ENCODE measurements around the gene TNFRSF19. TPM values are rescaled to one million over a fixed set of nuclear protein-coding genes. Genes with fewer than 3 reads are reported as not detected.

The TNFRSF19 gene
- total and polyA plus RNA-seq, 2 of the 13 experiments (the other 11 are each of a cell fraction or from before 2014, with no cell fraction given): 75.3 to 77.7 TPM

DNA sequence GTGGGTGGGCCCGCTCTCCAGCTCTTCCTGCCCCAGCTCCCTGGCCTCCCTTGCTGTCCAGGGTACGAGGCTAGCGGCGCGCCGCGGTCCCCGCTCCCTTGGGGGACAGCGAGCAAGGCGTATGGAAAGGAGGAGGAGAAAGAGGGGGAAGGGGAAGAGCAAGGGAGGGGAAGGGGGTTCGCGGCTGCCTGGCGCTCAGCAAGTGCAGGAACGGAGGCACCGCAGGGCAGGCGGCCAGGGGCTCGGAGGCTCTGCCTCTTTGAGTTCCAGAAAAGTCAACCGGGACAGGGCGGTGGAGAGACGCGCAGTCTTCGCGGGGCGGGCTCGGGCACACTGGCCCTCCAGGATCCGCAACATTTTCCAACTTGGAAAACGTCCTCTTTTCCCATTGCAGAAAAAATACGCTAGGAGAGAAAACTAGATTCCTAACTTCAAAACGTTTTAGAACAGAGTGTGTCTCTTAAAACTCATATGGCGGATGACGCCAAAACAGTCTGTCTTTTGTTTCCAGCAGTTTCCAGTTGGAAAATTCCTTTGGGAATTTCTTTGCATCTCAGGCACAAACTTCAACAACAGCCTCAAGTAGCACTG lies 23.1 kb upstream of the TNFRSF19 start:
- Histone ChIP-seq H4K20me1 (ENCODE audit: insufficient read depth, low read length) (no peaks in the 10 kb centered on the region), H3K9me3 (ENCODE audit: low read length) (no peaks in the 10 kb centered on the region), H3K4me2 (ENCODE audit: low read depth, low read length) (no peak overlapping the region), H3K27me3 (ENCODE audit: control insufficient read depth in 1 of 2, insufficient read depth in 2 of 2, low read length in 2 of 2) (no peaks in the 10 kb centered on the region; a peak in 1 of 5 replicates), H3K27ac (ENCODE audit: extremely low read length, insufficient read depth, low read length) (no peak overlapping the region), H3K9ac (ENCODE audit: insufficient read depth, low read depth, low read length) (no peak overlapping the region), H2AFZ (ENCODE audit: low read length) (no peak overlapping the region), H3K4me3 (replicated peaks in 1 of 3; ENCODE audit: insufficient read depth in 1 of 3, low read depth in 2 of 3, low read length in 3 of 3) (no peak overlapping the region), H3K36me3 (replicated peaks in 1 of 2; ENCODE audit: control insufficient read depth in 1 of 2, insufficient read depth in 2 of 2, low read length in 2 of 2) (no peaks in the 10 kb centered on the region), H3K79me2 (ENCODE audit: insufficient read depth, low read length) (no peaks in the 10 kb centered on the region), H3K4me1 (ENCODE audit: insufficient read depth, low read length) (peaks cover 25% of the 10 kb centered on the region)
- POLR2A ChIA-PET: no interaction called here
- DNase-seq (ENCODE audit: low spot score) (no peak), FAIRE-seq (no peak), ATAC-seq (no peak)
- 92% methylated on average over 31 of the region's 31 CpGs for WGBS (ENCODE audit: low lambda C conversion rate)
- in situ Hi-C loops (cut with HindIII; ENCODE audit: extremely low pct_ligation_motif_present, low pct_unique_long_range_greater_than_20kb): no loop called here
- intact Hi-C loops (cut with micrococcal nuclease; ENCODE audit: unreplicated experiment): no loop called here
- BruUV-seq (replicated peaks): no TSS peak
- TF ChIP-seq RBM39 (IDR thresholded peaks at IDR 0.05; ENCODE audit: low read depth, low read length, poor library complexity, severe bottlenecking) (no peak), HNRNPK (IDR thresholded peaks at IDR 0.05; ENCODE audit: low read depth, low read length, poor library complexity, severe bottlenecking) (peak; percentile 40)
- CTCF ChIA-PET (ENCODE audit: low intra/inter-chr PET ratio, low total read pairs): no interaction called here

DNA sequence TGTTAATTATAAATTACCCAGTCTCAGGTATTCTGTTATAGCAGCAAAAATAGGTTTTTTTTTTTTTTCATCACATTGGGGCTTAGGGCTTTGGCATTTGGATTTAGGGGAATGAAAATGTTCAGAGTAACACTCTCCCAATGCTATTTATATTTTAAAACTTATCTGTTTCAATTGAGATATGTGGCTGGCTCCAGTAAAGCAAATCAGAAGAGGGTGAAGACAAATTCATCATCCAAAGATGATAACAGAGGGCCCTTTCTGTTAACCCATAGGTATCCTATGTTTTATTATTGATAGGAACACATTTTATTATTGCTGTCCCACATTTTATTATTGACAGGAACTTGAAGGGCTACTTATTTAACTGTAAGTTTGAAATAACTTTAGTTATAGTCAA lies 20.5 kb upstream of the TNFRSF19 start:
- in situ Hi-C loops (cut with HindIII; ENCODE audit: extremely low pct_ligation_motif_present, low pct_unique_long_range_greater_than_20kb): no loop called here
- Histone ChIP-seq H3K9ac (ENCODE audit: insufficient read depth, low read depth, low read length) (no peak overlapping the region), H3K4me2 (ENCODE audit: low read depth, low read length) (no peak overlapping the region), H4K20me1 (ENCODE audit: insufficient read depth, low read length) (no peaks in the 10 kb centered on the region), H3K4me3 (replicated peaks in 1 of 3; ENCODE audit: insufficient read depth in 1 of 3, low read depth in 2 of 3, low read length in 3 of 3) (no peak overlapping the region), H3K9me3 (ENCODE audit: low read length) (no peaks in the 10 kb centered on the region), H3K79me2 (ENCODE audit: insufficient read depth, low read length) (no peaks in the 10 kb centered on the region), H3K36me3 (replicated peaks in 1 of 2; ENCODE audit: control insufficient read depth in 1 of 2, insufficient read depth in 2 of 2, low read length in 2 of 2) (no peaks in the 10 kb centered on the region), H3K27ac (ENCODE audit: extremely low read length, insufficient read depth, low read length) (no peak overlapping the region), H2AFZ (ENCODE audit: low read length) (no peak overlapping the region), H3K4me1 (ENCODE audit: insufficient read depth, low read length) (peaks cover 50% of the 10 kb centered on the region), H3K27me3 (ENCODE audit: control insufficient read depth in 1 of 2, insufficient read depth in 2 of 2, low read length in 2 of 2) (no peaks in the 10 kb centered on the region; a peak in 1 of 5 replicates)
- DNase-seq (ENCODE audit: low spot score) (no peak), FAIRE-seq (no peak), ATAC-seq (no peak)
- no TSS peak for BruUV-seq (replicated peaks)
- POLR2A ChIA-PET: no interaction called here
- CTCF ChIA-PET (ENCODE audit: low intra/inter-chr PET ratio, low total read pairs): no interaction called here
- intact Hi-C loops (cut with micrococcal nuclease; ENCODE audit: unreplicated experiment): no loop called here
- TF ChIP-seq MED8 (CRISPR knock-in tag; IDR thresholded peaks at IDR 0.05; ENCODE audit: insufficient replicate concordance): no peak
- TF ChIP-seq, protein P1, sequence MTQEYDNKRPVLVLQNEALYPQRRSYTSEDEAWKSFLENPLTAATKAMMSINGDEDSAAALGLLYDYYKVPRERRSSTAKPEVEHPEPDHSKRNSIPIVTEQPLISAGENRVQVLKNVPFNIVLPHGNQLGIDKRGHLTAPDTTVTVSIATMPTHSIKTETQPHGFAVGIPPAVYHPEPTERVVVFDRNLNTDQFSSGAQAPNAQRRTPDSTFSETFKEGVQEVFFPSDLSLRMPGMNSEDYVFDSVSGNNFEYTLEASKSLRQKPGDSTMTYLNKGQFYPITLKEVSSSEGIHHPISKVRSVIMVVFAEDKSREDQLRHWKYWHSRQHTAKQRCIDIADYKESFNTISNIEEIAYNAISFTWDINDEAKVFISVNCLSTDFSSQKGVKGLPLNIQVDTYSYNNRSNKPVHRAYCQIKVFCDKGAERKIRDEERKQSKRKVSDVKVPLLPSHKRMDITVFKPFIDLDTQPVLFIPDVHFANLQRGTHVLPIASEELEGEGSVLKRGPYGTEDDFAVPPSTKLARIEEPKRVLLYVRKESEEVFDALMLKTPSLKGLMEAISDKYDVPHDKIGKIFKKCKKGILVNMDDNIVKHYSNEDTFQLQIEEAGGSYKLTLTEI (CRISPR knock-in tag; conservative IDR thresholded peaks at IDR 0.05): no peak
- no peak for TF ChIP-seq KDM4B (CRISPR knock-in tag; IDR thresholded peaks at IDR 0.05)
- no peak for TF ChIP-seq RFXANK (CRISPR knock-in tag; IDR thresholded peaks at IDR 0.05)
- TF ChIP-seq ZNF333 (CRISPR knock-in tag; IDR thresholded peaks at IDR 0.05; ENCODE audit: borderline replicate concordance): no peak
- TF ChIP-seq, protein P2, sequence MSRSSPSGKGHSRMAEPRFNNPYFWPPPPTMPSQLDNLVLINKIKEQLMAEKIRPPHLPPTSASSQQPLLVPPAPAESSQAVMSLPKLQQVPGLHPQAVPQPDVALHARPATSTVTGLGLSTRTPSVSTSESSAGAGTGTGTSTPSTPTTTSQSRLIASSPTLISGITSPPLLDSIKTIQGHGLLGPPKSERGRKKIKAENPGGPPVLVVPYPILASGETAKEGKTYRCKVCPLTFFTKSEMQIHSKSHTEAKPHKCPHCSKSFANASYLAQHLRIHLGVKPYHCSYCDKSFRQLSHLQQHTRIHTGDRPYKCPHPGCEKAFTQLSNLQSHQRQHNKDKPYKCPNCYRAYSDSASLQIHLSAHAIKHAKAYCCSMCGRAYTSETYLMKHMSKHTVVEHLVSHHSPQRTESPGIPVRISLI (CRISPR knock-in tag; IDR thresholded peaks at IDR 0.05; ENCODE audit: borderline replicate concordance): no peak
- TF ChIP-seq ATM (IDR thresholded peaks at IDR 0.05; ENCODE audit: borderline replicate concordance): no peak
- TF ChIP-seq SAFB2 (CRISPR knock-in tag; IDR thresholded peaks at IDR 0.05; ENCODE audit: borderline replicate concordance, low read depth): no peak
- TF ChIP-seq, protein P3, sequence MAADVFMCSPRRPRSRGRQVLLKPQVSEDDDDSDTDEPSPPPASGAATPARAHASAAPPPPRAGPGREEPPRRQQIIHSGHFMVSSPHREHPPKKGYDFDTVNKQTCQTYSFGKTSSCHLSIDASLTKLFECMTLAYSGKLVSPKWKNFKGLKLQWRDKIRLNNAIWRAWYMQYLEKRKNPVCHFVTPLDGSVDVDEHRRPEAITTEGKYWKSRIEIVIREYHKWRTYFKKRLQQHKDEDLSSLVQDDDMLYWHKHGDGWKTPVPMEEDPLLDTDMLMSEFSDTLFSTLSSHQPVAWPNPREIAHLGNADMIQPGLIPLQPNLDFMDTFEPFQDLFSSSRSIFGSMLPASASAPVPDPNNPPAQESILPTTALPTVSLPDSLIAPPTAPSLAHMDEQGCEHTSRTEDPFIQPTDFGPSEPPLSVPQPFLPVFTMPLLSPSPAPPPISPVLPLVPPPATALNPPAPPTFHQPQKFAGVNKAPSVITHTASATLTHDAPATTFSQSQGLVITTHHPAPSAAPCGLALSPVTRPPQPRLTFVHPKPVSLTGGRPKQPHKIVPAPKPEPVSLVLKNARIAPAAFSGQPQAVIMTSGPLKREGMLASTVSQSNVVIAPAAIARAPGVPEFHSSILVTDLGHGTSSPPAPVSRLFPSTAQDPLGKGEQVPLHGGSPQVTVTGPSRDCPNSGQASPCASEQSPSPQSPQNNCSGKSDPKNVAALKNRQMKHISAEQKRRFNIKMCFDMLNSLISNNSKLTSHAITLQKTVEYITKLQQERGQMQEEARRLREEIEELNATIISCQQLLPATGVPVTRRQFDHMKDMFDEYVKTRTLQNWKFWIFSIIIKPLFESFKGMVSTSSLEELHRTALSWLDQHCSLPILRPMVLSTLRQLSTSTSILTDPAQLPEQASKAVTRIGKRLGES (CRISPR knock-in tag; IDR thresholded peaks at IDR 0.05; ENCODE audit: borderline replicate concordance): no peak
- no peak for TF ChIP-seq ZSCAN12 (CRISPR knock-in tag; IDR thresholded peaks at IDR 0.05)
